ENCODE results near the gene LCA5L.

GRCh38 chr21:39447264-39447663 lies 1.7 kb upstream of the LCA5L start:
- TF ChIP-seq POLR2AphosphoS5 (IDR thresholded peaks at IDR 0.05) (no peak), CTCF (IDR thresholded peaks at IDR 0.05) (no peak), EP300 (IDR thresholded peaks at IDR 0.05) (no peak), POLR2A (IDR thresholded peaks at IDR 0.05) (no peak)
